Inflammatory macrophage treated with lipopolysaccharide for 4 hours (primary cell): Measurements from ENCODE around the gene PPT1.

Experiments
- DNase-seq: peaks from one replicate; pipeline ENCODE4 v3.0.0-alpha.2; 2020

PPT1 gene

GRCh38 chr1:40023379-40023944, 73.6 kb downstream of the PPT1 start:
- no peak for DNase-seq
